ENCODE measurements around the gene AGBL5.

The AGBL5 gene

GRCh38 chr2:27082773-27083409 lies 31.4 kb downstream of the AGBL5 start:
- DNase-seq (ENCODE audit: low read depth in 2 of 2) = no peak
- H3K4me3 ChIP-seq (replicated peaks in 1 of 2; ENCODE audit: low read depth in 2 of 2, low read length in 2 of 2) = no peak overlapping the region
- no peak for TF ChIP-seq CTCF (IDR thresholded peaks at IDR 0.05; ENCODE audit: low read depth, low read length)

GRCh38 chr2:27083410-27084296 lies 32.2 kb downstream of the AGBL5 start:
- no peak overlapping the region for H3K4me3 ChIP-seq (replicated peaks in 1 of 2; ENCODE audit: low read depth in 2 of 2, low read length in 2 of 2)
- TF ChIP-seq CTCF (IDR thresholded peaks at IDR 0.05; ENCODE audit: low read depth, low read length) = no peak
- no peak for DNase-seq (ENCODE audit: low read depth in 2 of 2)

GRCh38 chr2:27084297-27085061 lies 33.0 kb downstream of the AGBL5 start:
- no peak overlapping the region for H3K4me3 ChIP-seq (replicated peaks in 1 of 2; ENCODE audit: low read depth in 2 of 2, low read length in 2 of 2)
- TF ChIP-seq CTCF (IDR thresholded peaks at IDR 0.05; ENCODE audit: low read depth, low read length) = no peak
- no peak for DNase-seq (ENCODE audit: low read depth in 2 of 2)

- TF ChIP-seq CTCF (IDR thresholded peaks at IDR 0.05; ENCODE audit: low read depth, low read length) = no peak
Observed at GRCh38 chr2:27085062-27085672, 33.7 kb downstream of the AGBL5 start.

GRCh38 chr2:27085673-27086089 lies 34.2 kb downstream of the AGBL5 start:
- peak overlapping the region; percentile 37 to 54 for H3K4me3 ChIP-seq (replicated peaks in 1 of 2; ENCODE audit: low read depth in 2 of 2, low read length in 2 of 2)
- TF ChIP-seq CTCF (IDR thresholded peaks at IDR 0.05; ENCODE audit: low read depth, low read length) = peak; percentile 47
- peak; percentile 70 to 75 for DNase-seq (ENCODE audit: low read depth in 2 of 2)

More at GRCh38 chr2:27085062-27085672, 33.7 kb downstream of the AGBL5 start:
- no peak for DNase-seq (ENCODE audit: low read depth in 2 of 2)
- H3K4me3 ChIP-seq (replicated peaks in 1 of 2; ENCODE audit: low read depth in 2 of 2, low read length in 2 of 2) = peak overlapping the region; percentile 37 to 54

- H3K4me3 ChIP-seq (replicated peaks in 1 of 2; ENCODE audit: low read depth in 2 of 2, low read length in 2 of 2) = peak overlapping the region; percentile 38 to 54
- DNase-seq (ENCODE audit: low read depth in 2 of 2) = peak; percentile 88 to 95
- peak; percentile 38 for TF ChIP-seq CTCF (IDR thresholded peaks at IDR 0.05; ENCODE audit: low read depth, low read length)
Observed at GRCh38 chr2:27086090-27086723, 34.7 kb downstream of the AGBL5 start.
